Peyer's patch (tissue), 4 donors: ENCODE data around the gene ZNF83. TPM values are rescaled to one million over a fixed set of nuclear protein-coding genes. Genes with fewer than 3 reads are reported as not detected.
"Not testable (repeated sequence)": the region's sequence is repeated elsewhere in the genome, so short reads cannot be mapped to it uniquely, and the experiment has no call there.

Experiments used
- DNase-seq, 3 donors: peaks; one replicate each; pipeline ENCODE4 v3.0.0-alpha.2; 2017 to 2019
- H3K27ac ChIP-seq, 4 donors: fragments of 200-600 bp; sonication (generic); one replicate each; pipeline ENCODE4 v1.5.1; 2016 to 2019
- H3K27me3 ChIP-seq, 2 donors: fragments of 200-600 bp; sonication (generic); one replicate each; pipeline ENCODE4 v1.5.1; 2019
- H3K36me3 ChIP-seq, 3 donors: fragments of 200-600 bp; sonication (generic); one replicate each; pipeline ENCODE4 v1.5.1; 2016 to 2019
- H3K4me1 ChIP-seq, 4 donors: fragments of 200-600 bp; sonication (generic); one replicate each; pipeline ENCODE4 v1.5.1; 2016 to 2019
- H3K4me3 ChIP-seq, 4 donors: fragments of 200-600 bp; sonication (generic); 1 replicate in 3 of 4; 2 replicates in 1 of 4; pipeline ENCODE4 v1.5.1; 2016 to 2019; ENCODE audit warnings: mild to moderate bottlenecking in 1 of 4
- H3K9me3 ChIP-seq, 4 donors: fragments of 200-600 bp; sonication (generic); one replicate each; pipeline ENCODE4 v1.5.1; 2016 to 2019; ENCODE audit warnings: mild to moderate bottlenecking in 1 of 4
- POLR2A ChIP-seq, 2 donors: fragments of 450-650 bp; IDR thresholded peaks; one replicate each; pipeline ENCODE4 v1.5.1; 2017; ENCODE audit warnings: antibody characterized with exemption in 2 of 2, mild to moderate bottlenecking in 2 of 2, moderate library complexity in 2 of 2
- total RNA-seq, 4 donors: library from RNA; depleted of rRNA; stranded (reverse); fragments of >200 nt; gene quantifications; one replicate each; pipeline ENCODE4 v1.1.0, GENCODE V29; 2016
- TF ChIP-seq, protein P1 (sequence below), 6 experiments: fragments of 450-650 bp in 4 of 6; fragments of 200-600 bp in 2 of 6; sonication (generic) in 1 of 6; IDR thresholded peaks; one replicate each; pipeline ENCODE4 v1.5.1; 2017 to 2019; ENCODE audit warnings: antibody characterized with exemption in 6 of 6, mild to moderate bottlenecking in 3 of 6, moderate library complexity in 1 of 6

Gene ZNF83
- total RNA-seq, 4 donors from 2014 or later = 26.6 to 96.6 (median 38.6) TPM

DNA sequence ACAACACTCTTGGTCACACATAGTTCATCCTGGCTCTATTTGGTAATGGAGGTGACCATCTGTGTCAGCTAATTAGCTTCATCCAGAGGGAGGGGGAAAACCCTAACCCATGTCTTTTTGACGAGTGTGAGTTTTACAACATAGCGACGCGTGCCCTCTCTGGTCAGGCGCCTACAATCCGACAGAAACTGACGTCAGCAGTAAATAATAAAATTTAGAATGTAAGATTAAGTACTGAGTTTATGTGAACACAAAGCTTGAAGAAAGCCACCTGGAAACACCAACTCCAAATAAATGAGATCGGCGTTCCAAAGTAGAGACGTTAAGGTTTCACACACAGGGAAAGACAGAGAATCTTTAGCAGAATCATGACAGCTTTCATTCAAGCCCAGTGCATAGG lies 1.8 kb upstream of the ZNF83 start:
- H3K27ac ChIP-seq = no peak overlapping the region
- H3K36me3 ChIP-seq = no peaks in the 10 kb centered on the region
- no peaks in the 10 kb centered on the region for H3K27me3 ChIP-seq
- no peak overlapping the region for H3K4me3 ChIP-seq
- TF ChIP-seq POLR2A (IDR thresholded peaks at IDR 0.05) = no peak
- TF ChIP-seq, protein P1, sequence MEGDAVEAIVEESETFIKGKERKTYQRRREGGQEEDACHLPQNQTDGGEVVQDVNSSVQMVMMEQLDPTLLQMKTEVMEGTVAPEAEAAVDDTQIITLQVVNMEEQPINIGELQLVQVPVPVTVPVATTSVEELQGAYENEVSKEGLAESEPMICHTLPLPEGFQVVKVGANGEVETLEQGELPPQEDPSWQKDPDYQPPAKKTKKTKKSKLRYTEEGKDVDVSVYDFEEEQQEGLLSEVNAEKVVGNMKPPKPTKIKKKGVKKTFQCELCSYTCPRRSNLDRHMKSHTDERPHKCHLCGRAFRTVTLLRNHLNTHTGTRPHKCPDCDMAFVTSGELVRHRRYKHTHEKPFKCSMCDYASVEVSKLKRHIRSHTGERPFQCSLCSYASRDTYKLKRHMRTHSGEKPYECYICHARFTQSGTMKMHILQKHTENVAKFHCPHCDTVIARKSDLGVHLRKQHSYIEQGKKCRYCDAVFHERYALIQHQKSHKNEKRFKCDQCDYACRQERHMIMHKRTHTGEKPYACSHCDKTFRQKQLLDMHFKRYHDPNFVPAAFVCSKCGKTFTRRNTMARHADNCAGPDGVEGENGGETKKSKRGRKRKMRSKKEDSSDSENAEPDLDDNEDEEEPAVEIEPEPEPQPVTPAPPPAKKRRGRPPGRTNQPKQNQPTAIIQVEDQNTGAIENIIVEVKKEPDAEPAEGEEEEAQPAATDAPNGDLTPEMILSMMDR (IDR thresholded peaks at IDR 0.05) = no peak
- no peak for DNase-seq
- H3K4me1 ChIP-seq = peaks cover 0 to 13% (median 2%) of the 10 kb centered on the region in 4 donors
- H3K9me3 ChIP-seq = peaks cover 0 to 4% (median 0%) of the 10 kb centered on the region in 4 donors

DNA sequence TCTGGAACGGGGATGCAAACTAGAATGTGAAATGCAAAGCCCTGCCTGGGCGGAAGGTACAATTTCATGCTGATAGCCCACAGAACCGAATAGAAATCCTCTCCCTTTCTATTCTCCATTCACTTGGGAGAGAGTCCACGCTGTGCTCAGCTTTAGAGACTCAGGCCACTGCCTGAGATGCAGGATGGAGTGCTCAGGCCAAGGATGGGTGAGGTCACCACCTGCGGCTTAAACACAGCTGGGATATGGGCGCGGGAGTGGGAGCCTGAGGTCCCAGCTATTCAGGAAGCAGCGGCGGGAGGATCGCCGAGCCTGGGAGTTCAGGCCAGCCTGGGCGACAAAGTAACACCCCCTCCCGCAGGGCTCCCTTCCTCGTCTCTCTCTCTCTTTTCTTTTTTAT lies 446 bp upstream of the ZNF83 start:
- peak overlapping the region in 3 of 4 donors; percentile 44 to 87 (median 87) for H3K27ac ChIP-seq
- DNase-seq = peak in 1 of 3 donors; percentile 54
- TF ChIP-seq, protein P1 (IDR thresholded peaks at IDR 0.05) = no peak
- no peak for TF ChIP-seq POLR2A (IDR thresholded peaks at IDR 0.05)
- peaks cover 0 to 13% (median 2%) of the 10 kb centered on the region in 4 donors for H3K4me1 ChIP-seq
- H3K4me3 ChIP-seq = peak overlapping the region; percentile 63 to 80 (median 71)
- peaks cover 0 to 9% (median 0%) of the 10 kb centered on the region in 3 donors for H3K36me3 ChIP-seq
- H3K27me3 ChIP-seq = no peaks in the 10 kb centered on the region
- peaks cover 0 to 4% (median 0%) of the 10 kb centered on the region in 4 donors for H3K9me3 ChIP-seq

GRCh38 chr19:52635786-52636570 lies 2.2 kb downstream of the ZNF83 start:
- Histone ChIP-seq H3K27me3 (no peaks in the 10 kb centered on the region), H3K36me3 (peaks cover 0 to 13% (median 0%) of the 10 kb centered on the region in 3 donors), H3K4me1 (peaks cover 0 to 13% (median 2%) of the 10 kb centered on the region in 4 donors), H3K4me3 (no peak overlapping the region), H3K9me3 (peaks cover 0 to 4% (median 0%) of the 10 kb centered on the region in 4 donors), H3K27ac (peak overlapping the region in 1 of 4 donors; percentile 2)
- no peak for DNase-seq
- TF ChIP-seq, protein P1 (IDR thresholded peaks at IDR 0.05) = no peak
- TF ChIP-seq POLR2A (IDR thresholded peaks at IDR 0.05) = no peak

GRCh38 chr19:52627441-52627840 lies 10.7 kb downstream of the ZNF83 start:
- not testable (repeated sequence) for H3K27me3 ChIP-seq, H3K4me1 ChIP-seq, H3K4me3 ChIP-seq, DNase-seq, H3K27ac ChIP-seq, H3K9me3 ChIP-seq
- H3K36me3 ChIP-seq = peaks cover 0 to 60% (median 0%) of the 10 kb centered on the region in 3 donors

DNA sequence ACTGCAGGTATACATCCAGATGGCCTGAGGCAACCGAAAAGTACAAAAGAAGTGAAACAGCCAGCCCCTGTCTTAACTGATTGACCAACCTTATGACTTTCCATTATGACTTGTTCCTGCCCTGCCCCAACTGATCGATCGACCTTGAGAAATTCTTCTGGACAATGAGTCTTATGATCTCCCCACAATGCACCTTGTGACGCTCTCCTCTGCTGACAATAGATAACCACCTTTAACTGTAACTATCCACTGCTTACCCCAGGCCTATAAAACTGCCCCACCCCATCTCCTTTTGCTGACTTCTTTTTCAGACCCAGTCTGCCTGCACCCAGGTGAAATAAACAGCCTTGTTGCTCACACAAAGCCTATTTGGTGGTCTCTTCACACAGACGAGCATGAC lies 11.2 kb downstream of the ZNF83 start:
- DNase-seq = no peak
- H3K9me3 ChIP-seq = no peaks in the 10 kb centered on the region
- TF ChIP-seq POLR2A (IDR thresholded peaks at IDR 0.05) = no peak
- TF ChIP-seq, protein P1 (IDR thresholded peaks at IDR 0.05) = no peak
- H3K27me3 ChIP-seq = no peaks in the 10 kb centered on the region
- no peak overlapping the region for H3K27ac ChIP-seq
- H3K4me3 ChIP-seq = no peak overlapping the region
- no peaks in the 10 kb centered on the region for H3K4me1 ChIP-seq
- peaks cover 0 to 63% (median 0%) of the 10 kb centered on the region in 3 donors for H3K36me3 ChIP-seq

DNA sequence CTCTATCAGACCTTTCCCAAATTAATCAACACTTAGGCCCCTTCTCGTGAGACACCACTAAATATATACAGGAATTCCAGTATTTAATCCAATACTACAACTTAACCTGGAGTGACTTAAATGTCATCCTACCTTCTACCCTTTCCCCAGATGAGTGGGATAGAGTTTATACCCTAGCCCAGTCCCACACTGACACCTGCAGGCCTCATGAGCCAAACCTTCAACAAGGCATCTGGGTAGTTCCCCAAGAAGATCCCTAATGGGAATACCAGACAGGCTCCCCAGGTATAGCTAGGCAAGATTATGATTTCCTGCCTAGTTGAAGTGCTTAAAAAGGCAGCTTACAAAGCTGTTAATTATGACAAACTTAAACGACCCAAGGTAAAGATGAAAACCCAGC lies 15.9 kb downstream of the ZNF83 start:
- no peak for DNase-seq
- no peaks in the 10 kb centered on the region for H3K4me1 ChIP-seq
- TF ChIP-seq POLR2A (IDR thresholded peaks at IDR 0.05) = no peak
- TF ChIP-seq, protein P1 (IDR thresholded peaks at IDR 0.05) = peak in 1 of 6 experiments; percentile 17
- H3K9me3 ChIP-seq = peaks cover 0 to 14% (median 2%) of the 10 kb centered on the region in 4 donors
- no peak overlapping the region for H3K27ac ChIP-seq
- H3K27me3 ChIP-seq = no peaks in the 10 kb centered on the region
- H3K4me3 ChIP-seq = no peak overlapping the region
- peaks cover 0 to 91% (median 0%) of the 10 kb centered on the region in 3 donors for H3K36me3 ChIP-seq
